Prostate gland (tissue), 2 donors: ENCODE results near the gene USP9Y.

ENCODE experiments used
- CTCF ChIP-seq, 4 experiments: fragments of 200-600 bp in 2 of 4; fragments of 450-650 bp in 2 of 4; sonication (generic) in 2 of 4; IDR thresholded peaks; 1 replicate in 3 of 4; 2 replicates in 1 of 4; pipeline ENCODE4 v1.5.1; 2016 to 2019; ENCODE audit warnings: antibody characterized with exemption in 4 of 4, mild to moderate bottlenecking in 2 of 4, moderate library complexity in 2 of 4
- POLR2A ChIP-seq: fragments of 450-650 bp; IDR thresholded peaks from one replicate; pipeline ENCODE4 v1.6.1; 2016; ENCODE audit warnings: antibody characterized with exemption, mild to moderate bottlenecking
- POLR2AphosphoS5 ChIP-seq: sonication (generic); formaldehyde crosslinking; IDR thresholded peaks from one replicate; pipeline ENCODE4 v1.6.1; 2017; ENCODE audit warnings: antibody characterized with exemption

- no peak for TF ChIP-seq CTCF (IDR thresholded peaks at IDR 0.05)
- no peak for TF ChIP-seq POLR2AphosphoS5
- TF ChIP-seq POLR2A, result no peak
Measured at GRCh38 chrY:12896973-12897372, 195.9 kb downstream of the USP9Y start.
